Activated T-cell treated with anti-CD3 and anti-CD28 coated beads, Interleukin-2, amount 50 U/mL, for 4 hours (primary cell): Measurements from ENCODE around the gene YKT6. TPM values are rescaled to one million over a fixed set of nuclear protein-coding genes. Genes with fewer than 3 reads are reported as not detected.
"Not testable (repeated sequence)": the region's sequence is repeated elsewhere in the genome, so short reads cannot be mapped to it uniquely, and the experiment has no call there.

Experiments used
- ATAC-seq, 2 donors: fragments of 200-7000 bp; cut with Tn5 transposase; one replicate each; pipeline ENCODE4 v1.10.0; 2021
- DNase-seq: peaks from one replicate; pipeline ENCODE4 v3.0.0-alpha.2; 2020
- H3K27me3 Mint-ChIP-seq: one replicate; pipeline ENCODE4 v1.8.0; 2021; ENCODE audit warnings: low read depth, mixed read lengths
- H3K36me3 Mint-ChIP-seq: one replicate; pipeline ENCODE4 v1.8.0; 2022; ENCODE audit warnings: mixed read lengths; ENCODE audit not compliant: insufficient read depth
- H3K4me1 Mint-ChIP-seq: one replicate; pipeline ENCODE4 v1.8.0; 2021; ENCODE audit warnings: low read depth, mixed read lengths
- H3K4me3 Mint-ChIP-seq: one replicate; pipeline ENCODE4 v1.8.0; 2021; ENCODE audit warnings: mild to moderate bottlenecking, moderate library complexity, mixed read lengths
- H3K9me3 Mint-ChIP-seq: one replicate; pipeline ENCODE4 v1.8.0; 2021; ENCODE audit warnings: mixed read lengths
- total RNA-seq, 3 donors: library from RNA; stranded (reverse); gene quantifications; one replicate each; pipeline ENCODE4 v1.2.1, GENCODE V29; 2021

YKT6 gene
- total RNA-seq, 3 donors from 2014 or later, result 114 to 121 (median 115) TPM

- Mint-ChIP-seq H3K4me3 (no peak overlapping the region), H3K4me1 (no peaks in the 10 kb centered on the region), H3K36me3 (no peaks in the 10 kb centered on the region), H3K9me3 (peaks cover 8% of the 10 kb centered on the region), H3K27me3 (peaks cover 2% of the 10 kb centered on the region)
- ATAC-seq, result no peak
- no peak for DNase-seq
Measured at GRCh38 chr7:44161371-44161770, 39.4 kb upstream of the YKT6 start.

GRCh38 chr7:44162179-44162578 is 38.6 kb upstream of the YKT6 start:
- Mint-ChIP-seq H3K4me3 (no peak overlapping the region), H3K27me3 (peaks cover 2% of the 10 kb centered on the region), H3K9me3 (peaks cover 8% of the 10 kb centered on the region), H3K4me1 (no peaks in the 10 kb centered on the region), H3K36me3 (no peaks in the 10 kb centered on the region)
- DNase-seq, result no peak
- no peak for ATAC-seq

- H3K36me3 Mint-ChIP-seq, result no peaks in the 10 kb centered on the region
- ATAC-seq (no peak), DNase-seq (no peak)
- H3K4me1 Mint-ChIP-seq, result peaks cover 5% of the 10 kb centered on the region
- H3K4me3 Mint-ChIP-seq, result no peak overlapping the region
- H3K27me3 Mint-ChIP-seq, result peaks cover 2% of the 10 kb centered on the region
- H3K9me3 Mint-ChIP-seq, result peaks cover 8% of the 10 kb centered on the region
Measured at GRCh38 chr7:44162785-44163395, 37.9 kb upstream of the YKT6 start.

- peaks cover 8% of the 10 kb centered on the region for H3K9me3 Mint-ChIP-seq
- H3K27me3 Mint-ChIP-seq, result peaks cover 2% of the 10 kb centered on the region
- no peaks in the 10 kb centered on the region for H3K36me3 Mint-ChIP-seq
- no peak overlapping the region for H3K4me3 Mint-ChIP-seq
- DNase-seq, result no peak
- H3K4me1 Mint-ChIP-seq, result peaks cover 6% of the 10 kb centered on the region
- ATAC-seq, result no peak
Measured at GRCh38 chr7:44163591-44163990, 37.2 kb upstream of the YKT6 start.

- Mint-ChIP-seq H3K36me3 (no peaks in the 10 kb centered on the region), H3K9me3 (peaks cover 8% of the 10 kb centered on the region), H3K4me1 (peaks cover 6% of the 10 kb centered on the region), H3K4me3 (no peak overlapping the region), H3K27me3 (peaks cover 2% of the 10 kb centered on the region)
- no peak for DNase-seq
- no peak for ATAC-seq
Measured at GRCh38 chr7:44167920-44168319, 32.9 kb upstream of the YKT6 start.

GRCh38 chr7:44171901-44172300 is 28.9 kb upstream of the YKT6 start:
- H3K4me3 Mint-ChIP-seq, H3K9me3 Mint-ChIP-seq, DNase-seq, H3K27me3 Mint-ChIP-seq, H3K36me3 Mint-ChIP-seq, H3K4me1 Mint-ChIP-seq, ATAC-seq: not testable (repeated sequence)

GRCh38 chr7:44172352-44172751 is 28.4 kb upstream of the YKT6 start:
- H3K27me3 Mint-ChIP-seq, result peaks cover 3% of the 10 kb centered on the region
- peaks cover 6% of the 10 kb centered on the region for H3K4me1 Mint-ChIP-seq
- no peaks in the 10 kb centered on the region for H3K9me3 Mint-ChIP-seq
- DNase-seq (no peak), ATAC-seq (no peak)
- H3K4me3 Mint-ChIP-seq, result no peak overlapping the region
- H3K36me3 Mint-ChIP-seq, result no peaks in the 10 kb centered on the region

- Mint-ChIP-seq H3K4me3 (no peak overlapping the region), H3K4me1 (peaks cover under 1% of the 10 kb centered on the region), H3K36me3 (no peaks in the 10 kb centered on the region), H3K9me3 (no peaks in the 10 kb centered on the region), H3K27me3 (peaks cover 3% of the 10 kb centered on the region)
- DNase-seq, result no peak
- no peak for ATAC-seq
Measured at GRCh38 chr7:44172803-44173424, 27.9 kb upstream of the YKT6 start.

- no peak for DNase-seq
- no peak for ATAC-seq
- Mint-ChIP-seq H3K4me3 (no peak overlapping the region), H3K27me3 (peaks cover 3% of the 10 kb centered on the region), H3K9me3 (no peaks in the 10 kb centered on the region), H3K4me1 (no peaks in the 10 kb centered on the region), H3K36me3 (no peaks in the 10 kb centered on the region)
Measured at GRCh38 chr7:44173911-44174693, 26.7 kb upstream of the YKT6 start.

- not testable (repeated sequence) for H3K4me3 Mint-ChIP-seq, H3K27me3 Mint-ChIP-seq, H3K36me3 Mint-ChIP-seq, DNase-seq, ATAC-seq, H3K4me1 Mint-ChIP-seq, H3K9me3 Mint-ChIP-seq
Measured at GRCh38 chr7:44174694-44174948, 26.2 kb upstream of the YKT6 start.

GRCh38 chr7:44175730-44176129 is 25.0 kb upstream of the YKT6 start:
- H3K9me3 Mint-ChIP-seq, result no peaks in the 10 kb centered on the region
- H3K36me3 Mint-ChIP-seq, result no peaks in the 10 kb centered on the region
- DNase-seq, result no peak
- no peaks in the 10 kb centered on the region for H3K4me1 Mint-ChIP-seq
- no peak for ATAC-seq
- H3K27me3 Mint-ChIP-seq, result peaks cover 5% of the 10 kb centered on the region
- no peak overlapping the region for H3K4me3 Mint-ChIP-seq

- no peak for ATAC-seq
- Mint-ChIP-seq H3K36me3 (no peaks in the 10 kb centered on the region), H3K4me1 (no peaks in the 10 kb centered on the region), H3K4me3 (no peak overlapping the region), H3K27me3 (peaks cover 10% of the 10 kb centered on the region), H3K9me3 (no peaks in the 10 kb centered on the region)
- no peak for DNase-seq
Measured at GRCh38 chr7:44176486-44176885, 24.3 kb upstream of the YKT6 start.

- Mint-ChIP-seq H3K27me3 (peaks cover 10% of the 10 kb centered on the region), H3K4me3 (no peak overlapping the region), H3K36me3 (no peaks in the 10 kb centered on the region), H3K9me3 (no peaks in the 10 kb centered on the region), H3K4me1 (no peaks in the 10 kb centered on the region)
- ATAC-seq (no peak), DNase-seq (no peak)
Measured at GRCh38 chr7:44177570-44178131, 23.1 kb upstream of the YKT6 start.

- ATAC-seq (no peak), DNase-seq (no peak)
- Mint-ChIP-seq H3K36me3 (no peaks in the 10 kb centered on the region), H3K4me3 (no peak overlapping the region), H3K4me1 (no peaks in the 10 kb centered on the region), H3K27me3 (peaks cover 8% of the 10 kb centered on the region), H3K9me3 (peaks cover 5% of the 10 kb centered on the region)
Measured at GRCh38 chr7:44180631-44181030, 20.1 kb upstream of the YKT6 start.

- ATAC-seq (no peak), DNase-seq (no peak)
- no peak overlapping the region for H3K4me3 Mint-ChIP-seq
- peaks cover 5% of the 10 kb centered on the region for H3K9me3 Mint-ChIP-seq
- H3K27me3 Mint-ChIP-seq, result peaks cover 8% of the 10 kb centered on the region
- no peaks in the 10 kb centered on the region for H3K4me1 Mint-ChIP-seq
- no peaks in the 10 kb centered on the region for H3K36me3 Mint-ChIP-seq
Measured at GRCh38 chr7:44182827-44183226, 18.0 kb upstream of the YKT6 start.
